HepG2 (cell line): ENCODE results near the gene PKD1L1. TPM values are rescaled to one million over a fixed set of nuclear protein-coding genes. Genes with fewer than 3 reads are reported as not detected.

Experiments used
- ATRX ChIP-seq: sonication (generic); formaldehyde crosslinking; IDR thresholded peaks from 2 replicates; pipeline ENCODE4 v1.4.0; 2020; ENCODE audit warnings: missing genetic modification reagents, borderline replicate concordance
- BORCS8-MEF2B ChIP-seq: sonication (generic); formaldehyde crosslinking; IDR thresholded peaks from 2 replicates; pipeline ENCODE4 v1.8.0; 2022; ENCODE audit warnings: mild to moderate bottlenecking, missing genetic modification reagents
- FOSL1 ChIP-seq: sonication (generic); formaldehyde crosslinking; IDR thresholded peaks from 2 replicates; pipeline ENCODE4 v1.9.0; 2021; ENCODE audit warnings: missing genetic modification reagents, borderline replicate concordance
- MAFF ChIP-seq: IDR thresholded peaks from 2 replicates; pipeline ENCODE4 v1.6.1; 2011; ENCODE audit warnings: low read depth, low read length, improper control_type of control experiment
- NR2F6 ChIP-seq, 2 experiments: IDR thresholded peaks; 2 replicates each; pipeline ENCODE4 v1.6.1; 2016; ENCODE audit warnings: antibody characterized with exemption in 1 of 2, mild to moderate bottlenecking in 1 of 2
- POGK ChIP-seq: sonication (generic); formaldehyde crosslinking; conservative IDR thresholded peaks from 2 replicates; pipeline ENCODE4 v1.8.0; 2022; ENCODE audit warnings: mild to moderate bottlenecking, moderate library complexity, missing genetic modification reagents
- TBP ChIP-seq: sonication (generic); formaldehyde crosslinking; IDR thresholded peaks from 2 replicates; pipeline ENCODE4 v1.5.0; 2020; ENCODE audit warnings: missing genetic modification reagents
- ZBTB43 ChIP-seq: sonication (generic); formaldehyde crosslinking; conservative IDR thresholded peaks from 2 replicates; pipeline ENCODE4 v1.4.0; 2020; ENCODE audit warnings: missing genetic modification reagents
- ZGPAT ChIP-seq: IDR thresholded peaks from 2 replicates; pipeline ENCODE4 v1.6.1; 2016; ENCODE audit warnings: mild to moderate bottlenecking
- ZNF17 ChIP-seq: sonication (generic); formaldehyde crosslinking; IDR thresholded peaks from 2 replicates; pipeline ENCODE4 v1.5.0; 2020; ENCODE audit warnings: mild to moderate bottlenecking, missing genetic modification reagents
- ZNF549 ChIP-seq: sonication (generic); formaldehyde crosslinking; IDR thresholded peaks from 2 replicates; pipeline ENCODE4 v1.5.0; 2020; ENCODE audit warnings: missing genetic modification reagents
- ZNF616 ChIP-seq: sonication (generic); formaldehyde crosslinking; IDR thresholded peaks from 2 replicates; pipeline ENCODE4 v1.5.0; 2020; ENCODE audit warnings: low read depth, mild to moderate bottlenecking, missing genetic modification reagents
- ZNF691 ChIP-seq: sonication (generic); formaldehyde crosslinking; IDR thresholded peaks from 2 replicates; pipeline ENCODE4 v1.4.0; 2020; ENCODE audit warnings: missing genetic modification reagents, low read depth, mild to moderate bottlenecking, borderline replicate concordance
- ZNF788 ChIP-seq: sonication (generic); formaldehyde crosslinking; IDR thresholded peaks from 2 replicates; pipeline ENCODE4 v1.5.0; 2020; ENCODE audit warnings: mild to moderate bottlenecking, missing genetic modification reagents, borderline replicate concordance
- ZSCAN22 ChIP-seq: sonication (generic); formaldehyde crosslinking; IDR thresholded peaks from 2 replicates; pipeline ENCODE4 v1.4.0; 2020; ENCODE audit warnings: mild to moderate bottlenecking, missing genetic modification reagents
- ZSCAN29 ChIP-seq: sonication (generic); formaldehyde crosslinking; conservative IDR thresholded peaks from 2 replicates; pipeline ENCODE4 v1.4.0; 2020; ENCODE audit warnings: mild to moderate bottlenecking, missing genetic modification reagents
- polyA plus RNA-seq, 8 experiments: library from polyadenylated mRNA; depleted of rRNA in 3 of 8; stranded (reverse) in 7 of 8; unstranded in 1 of 8; fragments of >200 nt; fragmentation: Illumina TruSeq in 4 of 8; extraction: Trizol in 4 of 8; gene quantifications; 2 replicates each; pipeline versions ENCODE4 v1.2.1 to v1.2.3, GENCODE V29; 2011 to 2016; ENCODE audit warnings: low read depth in 4 of 8, missing spikeins in 1 of 8, mixed read lengths in 1 of 8; ENCODE audit not compliant: insufficient read depth in 1 of 8
- total RNA-seq, 5 experiments: library from RNA; depleted of rRNA; stranded (reverse); fragments of >200 nt; fragmentation: Illumina TruSeq; extraction: Trizol; gene quantifications; 2 replicates each; pipeline ENCODE4 v1.2.3, GENCODE V29; 2016; ENCODE audit warnings: low read depth in 1 of 5

PKD1L1 gene
- total and polyA plus RNA-seq, 2 of the 13 experiments (the other 11 are each of a cell fraction or from before 2014, with no cell fraction given): 0.01 TPM; not detected in 1

- TF ChIP-seq POGK (CRISPR knock-in tag) (peak; percentile 89), ZNF691 (peak; percentile 86), ZSCAN22 (no peak), ZBTB43 (CRISPR knock-in tag) (peak; percentile 36; the same call in 1 of the 2 replicates), ZNF549 (CRISPR knock-in tag) (no peak), ATRX (CRISPR knock-in tag) (no peak), ZSCAN29 (CRISPR knock-in tag) (peak; percentile 79; the same call in 1 of the 2 replicates), ZNF616 (CRISPR knock-in tag) (no peak), ZNF788 (CRISPR knock-in tag) (peak; percentile 69; the same call in 1 of the 2 replicates), NR2F6 (IDR thresholded peaks at IDR 0.05) (peak; percentile 98), NR2F6 (CRISPR knock-in tag; IDR thresholded peaks at IDR 0.05) (peak; percentile 98), MAFF (no peak), FOSL1 (CRISPR knock-in tag) (no peak), TBP (CRISPR knock-in tag) (no peak), ZNF17 (CRISPR knock-in tag) (no peak), ZGPAT (peak; percentile 92), BORCS8-MEF2B (CRISPR knock-in tag) (peak; percentile 74; the same call in 1 of the 2 replicates)
These were observed 31.0 kb upstream of the PKD1L1 start, which contains the start of gene HUS1 (continued) for GRCh38 chr7:47979145-47979831.
